IMR-90 (cell line): ENCODE measurements around the gene LPCAT2. TPM values are rescaled to one million over a fixed set of nuclear protein-coding genes. Genes with fewer than 3 reads are reported as not detected.

Source experiments
- ATAC-seq: fragments of 200-7000 bp; cut with Tn5 transposase; 2 replicates; pipeline ENCODE4 v1.9.1; 2020; ENCODE audit warnings: low read depth, mild to moderate bottlenecking, moderate library complexity
- BruUV-seq: library from RNA; stranded (reverse); fragments of 400-500 nt; replicated peaks from 2 replicates; lab custom pipeline; 2021; lab: Mats Ljungman, UMichigan
- CTCF ChIA-PET: fragments of 300-600 bp; formaldehyde crosslinking; extraction: SDS; loops from one replicate; lab custom pipeline; 2021; ENCODE audit warnings: antibody characterized with exemption; lab: Yijun Ruan, JAX
- POLR2A ChIA-PET: fragments of 300-600 bp; sonication (Branson Sonifier 250); formaldehyde crosslinking; loops from one replicate; lab custom pipeline; 2022; ENCODE audit warnings: antibody characterized with exemption; ENCODE audit not compliant: unreplicated experiment; lab: Charles Lee
- DNase-seq: peaks from one replicate; pipeline ENCODE4 v3.0.0; 2013
- H2AFZ ChIP-seq: replicated peaks from 2 replicates; pipeline ENCODE3; 2013; ENCODE audit warnings: low read length, mild to moderate bottlenecking; ENCODE audit not compliant: poor library complexity
- H2AK5ac ChIP-seq: 2 replicates; pipeline ENCODE4 v1.6.1; 2013; ENCODE audit warnings: low read depth, low read length, inconsistent platforms
- H2AK9ac ChIP-seq: replicated peaks from 2 replicates; pipeline ENCODE3; 2013; ENCODE audit warnings: mild to moderate bottlenecking, low read depth, low read length, moderate library complexity; ENCODE audit not compliant: poor library complexity
- H2BK120ac ChIP-seq: 2 replicates; pipeline ENCODE4 v1.6.1; 2013; ENCODE audit warnings: low read depth, low read length, inconsistent platforms
- H2BK15ac ChIP-seq: 3 replicates; pipeline ENCODE4 v1.6.1; 2013; ENCODE audit warnings: low read depth, low read length, inconsistent platforms
- H2BK20ac ChIP-seq: 2 replicates; pipeline ENCODE4 v1.6.1; 2013; ENCODE audit warnings: low read depth, mild to moderate bottlenecking, inconsistent platforms, low read length, moderate library complexity
- H2BK5ac ChIP-seq: 2 replicates; pipeline ENCODE4 v1.6.1; 2013; ENCODE audit warnings: mild to moderate bottlenecking, low read depth, low read length, inconsistent platforms; ENCODE audit not compliant: poor library complexity, severe bottlenecking
- H3K14ac ChIP-seq: replicated peaks from 2 replicates; pipeline ENCODE4 v1.6.1; 2013; ENCODE audit warnings: low read depth, low read length, inconsistent platforms
- H3K18ac ChIP-seq: 2 replicates; pipeline ENCODE4 v1.6.1; 2013; ENCODE audit warnings: low read depth, low read length, control low read depth
- H3K23ac ChIP-seq: 2 replicates; pipeline ENCODE4 v1.6.1; 2013; ENCODE audit warnings: low read depth, low read length, inconsistent platforms
- H3K27ac ChIP-seq: 2 replicates; pipeline ENCODE4 v1.5.1; 2013; ENCODE audit warnings: mild to moderate bottlenecking, control low read depth, low read length; ENCODE audit not compliant: insufficient read depth
- H3K27me3 ChIP-seq: 2 replicates; pipeline ENCODE4 v1.6.1; 2013; ENCODE audit warnings: low read length; ENCODE audit not compliant: control insufficient read depth, insufficient read depth
- H3K36me3 ChIP-seq: 2 replicates; pipeline ENCODE4 v1.6.1; 2013; ENCODE audit warnings: low read length, mixed read lengths; ENCODE audit not compliant: control insufficient read depth, insufficient read depth
- H3K4ac ChIP-seq: 2 replicates; pipeline ENCODE4 v1.6.1; 2013; ENCODE audit warnings: low read depth, low read length, inconsistent platforms
- H3K4me1 ChIP-seq: 2 replicates; pipeline ENCODE4 v1.6.1; 2013; ENCODE audit warnings: low read length, mixed read lengths; ENCODE audit not compliant: control insufficient read depth, insufficient read depth
- H3K4me2 ChIP-seq: 2 replicates; pipeline ENCODE4 v1.6.1; 2013; ENCODE audit warnings: low read depth, mild to moderate bottlenecking, control low read depth, low read length, moderate library complexity
- H3K4me3 ChIP-seq: 2 replicates; pipeline ENCODE4 v1.5.1; 2013; ENCODE audit warnings: low read depth, mild to moderate bottlenecking, control low read depth, low read length, moderate library complexity; ENCODE audit not compliant: insufficient read depth
- H3K56ac ChIP-seq: 2 replicates; pipeline ENCODE4 v1.6.1; 2013; ENCODE audit warnings: low read length, inconsistent platforms; ENCODE audit not compliant: insufficient read depth; ENCODE audit errors: extremely low read depth
- H3K79me1 ChIP-seq, 2 experiments: 2 replicates each; pipeline ENCODE4 v1.6.1; 2013; ENCODE audit warnings: low read length in 2 of 2, inconsistent platforms in 1 of 2, low read depth in 1 of 2
- H3K9ac ChIP-seq: 2 replicates; pipeline ENCODE4 v1.6.1; 2013; ENCODE audit warnings: low read depth, low read length, control low read depth
- H3K9me1 ChIP-seq: 2 replicates; pipeline ENCODE4 v1.6.1; 2013; ENCODE audit warnings: low read length, inconsistent platforms; ENCODE audit not compliant: insufficient read depth
- H3K9me3 ChIP-seq: 2 replicates; pipeline ENCODE4 v1.6.1; 2013; ENCODE audit warnings: low read length; ENCODE audit not compliant: control insufficient read depth, insufficient read depth
- H4K20me1 ChIP-seq: 2 replicates; pipeline ENCODE4 v1.6.1; 2013; ENCODE audit warnings: low read length, inconsistent platforms; ENCODE audit not compliant: insufficient read depth
- H4K5ac ChIP-seq: 2 replicates; pipeline ENCODE4 v1.6.1; 2013; ENCODE audit warnings: mild to moderate bottlenecking, low read depth, low read length, control low read depth
- H4K8ac ChIP-seq, 2 experiments: 2 replicates each; pipeline ENCODE4 v1.6.1; 2013; ENCODE audit warnings: low read depth in 2 of 2, low read length in 2 of 2, control low read depth in 1 of 2, inconsistent platforms in 1 of 2
- H4K91ac ChIP-seq: 2 replicates; pipeline ENCODE4 v1.6.1; 2013; ENCODE audit warnings: low read depth, low read length, inconsistent platforms; ENCODE audit not compliant: insufficient read depth
- BHLHE40 ChIP-seq: fragments of 150-350 bp; IDR thresholded peaks from 2 replicates; pipeline ENCODE4 v1.6.1; 2016; ENCODE audit warnings: mild to moderate bottlenecking, low read depth, low read length
- CEBPB ChIP-seq: IDR thresholded peaks from 2 replicates; pipeline ENCODE4 v1.6.1; 2012; ENCODE audit warnings: low read depth, low read length, improper control_type of control experiment
- CHD1 ChIP-seq: IDR thresholded peaks from 2 replicates; pipeline ENCODE4 v1.6.1; 2012; ENCODE audit warnings: low read depth, low read length, improper control_type of control experiment
- CTCF ChIP-seq: conservative IDR thresholded peaks from 2 replicates; pipeline ENCODE4 v1.5.1; 2012; ENCODE audit warnings: mild to moderate bottlenecking, low read depth, low read length, improper control_type of control experiment
- FOS ChIP-seq: fragments of 150-350 bp; IDR thresholded peaks from 2 replicates; pipeline ENCODE4 v1.6.1; 2016; ENCODE audit warnings: low read depth, low read length
- MAZ ChIP-seq: IDR thresholded peaks from 2 replicates; pipeline ENCODE4 v1.6.1; 2012; ENCODE audit warnings: low read depth, mild to moderate bottlenecking, low read length, improper control_type of control experiment, moderate library complexity, borderline replicate concordance
- MXI1 ChIP-seq: IDR thresholded peaks from 2 replicates; pipeline ENCODE4 v1.6.1; 2012; ENCODE audit warnings: low read depth, mild to moderate bottlenecking, low read length, moderate library complexity, borderline replicate concordance
- NFE2L2 ChIP-seq: fragments of 150-350 bp; IDR thresholded peaks from 2 replicates; pipeline ENCODE4 v1.6.1; 2016; ENCODE audit warnings: low read depth, mild to moderate bottlenecking, low read length
- POLR2A ChIP-seq: IDR thresholded peaks from 2 replicates; pipeline ENCODE4 v1.6.1; 2012; ENCODE audit warnings: mild to moderate bottlenecking, low read depth, low read length
- RCOR1 ChIP-seq: IDR thresholded peaks from 2 replicates; pipeline ENCODE4 v1.6.1; 2012; ENCODE audit warnings: mild to moderate bottlenecking, low read length, improper control_type of control experiment; ENCODE audit not compliant: insufficient replicate concordance
- SMC3 ChIP-seq: fragments of 150-350 bp; IDR thresholded peaks from 2 replicates; pipeline ENCODE4 v1.6.1; 2016; ENCODE audit warnings: low read depth, mild to moderate bottlenecking, antibody characterized with exemption, low read length, moderate library complexity
- WGBS, 2 experiments: methylation state at CpG; one replicate each; pipeline versions ENCODE4 v1.1.5 to v1.1.7; 2013; ENCODE audit warnings: missing lambda C conversion rate in 2 of 2; ENCODE audit not compliant: insufficient read length in 1 of 2; ENCODE audit errors: extremely low coverage in 2 of 2; 5-methylcytosine and 5-hydroxymethylcytosine counted together
- dilution Hi-C: fragments of 300-500 bp; cut with HindIII; formaldehyde crosslinking; loops from one replicate; pipeline ENCODE4 v1.14.3; 2018; ENCODE audit warnings: low sequenced_read_pairs; ENCODE audit not compliant: unreplicated experiment
- in situ Hi-C: fragments of 300-500 bp; cut with MboI; formaldehyde crosslinking; loops from 3 replicates; pipeline ENCODE4 v1.14.3; 2019; ENCODE audit warnings: low sequenced_read_pairs, inconsistent platforms, mixed read lengths
- intact Hi-C: fragments of 100-400 bp; cut with micrococcal nuclease; formaldehyde crosslinking; loops from 2 replicates; pipeline ENCODE4 v1.10.0; 2022
- polyA plus RNA-seq, 3 experiments: library from polyadenylated mRNA; depleted of rRNA; stranded (reverse); fragments of >200 nt; gene quantifications; 2 replicates each; pipeline ENCODE4 v1.2.3, GENCODE V29; 2012; ENCODE audit warnings: low replicate concordance in 1 of 3
- total RNA-seq: library from RNA; depleted of rRNA; stranded (reverse); fragments of >200 nt; gene quantifications from 2 replicates; pipeline ENCODE4 v1.2.3, GENCODE V29; 2012

The LPCAT2 gene
- total and polyA plus RNA-seq, 2 of the 4 experiments (the other 2 are of a cell fraction), result 8.6 to 8.7 TPM

GRCh38 chr16:55566432-55567175 is 57.7 kb downstream of the LPCAT2 start, which contains the start of gene CAPNS2:
Gene CAPNS2 (plus strand): TSS chr16:55566684. CDS start chr16:55566757, 73 bp downstream.
- Histone ChIP-seq H3K23ac (no peak within 1 kb of the TSS), H3K9me1 (no peaks in the 10 kb centered on the region), H2BK20ac (no peak within 1 kb of the TSS), H3K18ac (no peak within 1 kb of the TSS), H3K27me3 (no peaks in the 10 kb centered on the region), H3K27ac (no peak within 1 kb of the TSS), H3K4me1 (0 out of 2 replicates have a peak, but pooled peaks cover 3% of the 10 kb centered on the region), H3K14ac (no peak within 1 kb of the TSS), H2AFZ (no peak within 1 kb of the TSS), H3K4ac (no peak within 1 kb of the TSS), H3K79me1 (no peaks in the 10 kb centered on the region), H4K5ac (no peak within 1 kb of the TSS), H4K91ac (no peak within 1 kb of the TSS), H4K8ac (no peak within 1 kb of the TSS), H3K4me3 (no peak within 1 kb of the TSS), H3K56ac (no peak within 1 kb of the TSS), H3K36me3 (no peaks in the 10 kb centered on the region), H2BK15ac (no peak within 1 kb of the TSS), H2BK5ac (no peak within 1 kb of the TSS), H2AK9ac (peak within 1 kb of the TSS; percentile 12), H3K9ac (no peak within 1 kb of the TSS), H2BK120ac (no peak within 1 kb of the TSS), H3K4me2 (no peak within 1 kb of the TSS), H2AK5ac (no peak within 1 kb of the TSS), H4K20me1 (no peaks in the 10 kb centered on the region), H3K9me3 (no peaks in the 10 kb centered on the region)
- no peak for ATAC-seq
- in situ Hi-C loops (no loop called here), dilution Hi-C loops (no loop called here), intact Hi-C loops (no loop called here)
- ChIA-PET CTCF (interaction anchor here (1.5 kb wide), 1 partner anchor 8 kb away, joined by 6 read pairs; no protein-coding TSS in a partner anchor), POLR2A (no interaction called here)
- WGBS, 2 experiments, result no CpG with 5 or more reads among the region's 9 CpGs
- DNase-seq, result no peak
- TF ChIP-seq FOS (no peak), BHLHE40 (no peak), POLR2A (no peak), SMC3 (no peak), CTCF (no peak), CEBPB (no peak), CHD1 (no peak), NFE2L2 (no peak), MXI1 (no peak), RCOR1 (no peak), MAZ (no peak)
- BruUV-seq, result no TSS peak
